ENCODE data around the gene ERICH3. TPM values are rescaled to one million over a fixed set of nuclear protein-coding genes. Genes with fewer than 3 reads are reported as not detected.

ERICH3 gene
- polyA plus RNA-seq, 3 donors: 0.42 to 0.67 (median 0.53) TPM

GRCh38 chr1:74526708-74527107 lies 146.9 kb downstream of the ERICH3 start:
- no peak for DNase-seq (ENCODE audit: low read depth in 3 of 3, low spot score in 2 of 3)

- no peak for DNase-seq (ENCODE audit: low read depth in 3 of 3, low spot score in 2 of 3)
These were observed 149.6 kb downstream of the ERICH3 start for GRCh38 chr1:74523873-74524480.

GRCh38 chr1:74522148-74522547 lies 151.4 kb downstream of the ERICH3 start:
- DNase-seq (ENCODE audit: low read depth in 3 of 3, low spot score in 2 of 3): peak in 1 of 3 donors; percentile 26

Other genes starting within 250 kb of the ERICH3 start
- gene LRRC53, start 161.2 kb downstream of the ERICH3 start, polyA plus RNA-seq (ENCODE audit: insufficient read length in 3 of 3): under 1 TPM in 2 of 3 donors, not detected in 1; 0.03 to 0.07 TPM
- gene CRYZ, start 59.3 kb upstream of the ERICH3 start, polyA plus RNA-seq (ENCODE audit: insufficient read length in 3 of 3): 100 to 1,000 TPM; 190 to 199 (median 199) TPM
- gene TYW3, start 59.4 kb upstream of the ERICH3 start, polyA plus RNA-seq (ENCODE audit: insufficient read length in 3 of 3): 10 to 100 TPM; 32.0 to 36.9 (median 33.0) TPM

Measured in right renal cortex interstitium (tissue), 3 donors.